ENCODE data around the gene CCDC150.

The CCDC150 gene

DNA sequence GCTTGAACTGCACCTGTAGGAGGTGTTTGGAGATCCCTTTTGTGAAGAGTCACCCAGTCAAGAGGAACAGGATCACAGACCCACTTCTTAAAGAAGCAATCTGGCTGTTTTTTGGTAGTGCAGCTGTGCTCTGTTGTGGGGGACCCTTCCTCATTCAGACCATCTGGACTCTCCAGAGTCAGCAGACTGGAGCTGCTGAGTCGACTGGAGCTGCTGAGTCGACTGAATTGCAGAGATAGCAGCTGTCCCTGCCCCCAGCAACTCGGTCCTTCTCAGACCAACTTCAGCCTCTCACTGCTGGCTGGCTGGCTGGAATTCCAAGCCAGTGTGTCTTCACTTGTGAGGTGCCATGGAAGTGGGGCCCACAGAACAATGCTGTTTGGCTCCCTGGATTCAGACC is 103.2 kb downstream of the CCDC150 start:
- no peaks in the 10 kb centered on the region for H3K27me3 ChIP-seq (replicated peaks; ENCODE audit: control insufficient read depth, insufficient read depth, low read length)
- no peaks in the 10 kb centered on the region; the same call in 1 of the 2 replicates for H3K36me3 ChIP-seq (ENCODE audit: control insufficient read depth, insufficient read depth, low read length)
- no peak for DNase-seq (ENCODE audit: extremely low read depth, insufficient read length)
- TF ChIP-seq, protein P1, sequence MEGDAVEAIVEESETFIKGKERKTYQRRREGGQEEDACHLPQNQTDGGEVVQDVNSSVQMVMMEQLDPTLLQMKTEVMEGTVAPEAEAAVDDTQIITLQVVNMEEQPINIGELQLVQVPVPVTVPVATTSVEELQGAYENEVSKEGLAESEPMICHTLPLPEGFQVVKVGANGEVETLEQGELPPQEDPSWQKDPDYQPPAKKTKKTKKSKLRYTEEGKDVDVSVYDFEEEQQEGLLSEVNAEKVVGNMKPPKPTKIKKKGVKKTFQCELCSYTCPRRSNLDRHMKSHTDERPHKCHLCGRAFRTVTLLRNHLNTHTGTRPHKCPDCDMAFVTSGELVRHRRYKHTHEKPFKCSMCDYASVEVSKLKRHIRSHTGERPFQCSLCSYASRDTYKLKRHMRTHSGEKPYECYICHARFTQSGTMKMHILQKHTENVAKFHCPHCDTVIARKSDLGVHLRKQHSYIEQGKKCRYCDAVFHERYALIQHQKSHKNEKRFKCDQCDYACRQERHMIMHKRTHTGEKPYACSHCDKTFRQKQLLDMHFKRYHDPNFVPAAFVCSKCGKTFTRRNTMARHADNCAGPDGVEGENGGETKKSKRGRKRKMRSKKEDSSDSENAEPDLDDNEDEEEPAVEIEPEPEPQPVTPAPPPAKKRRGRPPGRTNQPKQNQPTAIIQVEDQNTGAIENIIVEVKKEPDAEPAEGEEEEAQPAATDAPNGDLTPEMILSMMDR (IDR thresholded peaks at IDR 0.05; ENCODE audit: insufficient read depth, low read length, poor library complexity, severe bottlenecking), result no peak
- no peak overlapping the region for H3K4me3 ChIP-seq (replicated peaks; ENCODE audit: low read depth, low read length)

DNA sequence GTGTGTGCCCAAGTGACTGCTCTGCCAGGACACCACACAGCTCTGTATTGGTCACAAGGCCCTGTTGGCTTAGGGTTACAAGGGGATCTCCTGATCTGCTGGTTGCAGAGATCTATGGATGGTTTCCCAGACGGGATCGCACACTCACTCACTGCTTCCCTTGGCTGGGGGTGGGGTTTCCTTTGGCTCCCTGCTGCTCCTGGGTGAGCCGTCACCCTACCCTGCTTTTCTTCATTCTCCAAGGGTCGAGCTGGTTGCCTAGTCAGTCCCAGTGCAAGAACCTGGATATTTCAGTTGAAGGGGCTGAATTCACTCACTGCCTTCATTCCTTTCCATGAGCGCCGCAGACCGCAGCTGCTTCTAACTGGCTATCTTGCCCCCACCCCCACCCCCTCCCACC is 103.7 kb downstream of the CCDC150 start:
- H3K4me3 ChIP-seq (replicated peaks; ENCODE audit: low read depth, low read length), result no peak overlapping the region
- TF ChIP-seq, protein P1 (IDR thresholded peaks at IDR 0.05; ENCODE audit: insufficient read depth, low read length, poor library complexity, severe bottlenecking), result no peak
- H3K36me3 ChIP-seq (ENCODE audit: control insufficient read depth, insufficient read depth, low read length), result no peaks in the 10 kb centered on the region; the same call in 1 of the 2 replicates
- no peaks in the 10 kb centered on the region for H3K27me3 ChIP-seq (replicated peaks; ENCODE audit: control insufficient read depth, insufficient read depth, low read length)
- no peak for DNase-seq (ENCODE audit: extremely low read depth, insufficient read length)

DNA sequence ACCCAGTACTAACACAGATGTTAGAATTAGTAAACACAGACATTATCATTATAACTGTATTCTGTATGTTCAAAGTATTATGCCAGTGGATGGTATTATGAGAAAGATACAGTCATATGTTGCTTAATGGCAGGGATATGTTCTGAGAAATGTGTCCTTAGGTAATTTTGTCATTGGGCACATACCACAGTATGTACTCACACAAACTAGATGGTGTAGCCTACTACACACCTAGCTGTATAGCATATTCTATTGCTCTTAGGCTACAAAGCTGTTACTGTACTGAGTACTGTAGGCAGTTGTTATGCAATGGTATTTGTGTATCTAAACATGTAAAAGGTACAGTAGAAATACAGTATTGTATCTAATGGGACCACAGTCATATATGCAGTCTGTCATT is 106.2 kb downstream of the CCDC150 start:
- TF ChIP-seq, protein P1 (IDR thresholded peaks at IDR 0.05; ENCODE audit: insufficient read depth, low read length, poor library complexity, severe bottlenecking), result no peak
- Histone ChIP-seq H3K36me3 (ENCODE audit: control insufficient read depth, insufficient read depth, low read length) (no peaks in the 10 kb centered on the region; the same call in 1 of the 2 replicates), H3K4me3 (replicated peaks; ENCODE audit: low read depth, low read length) (no peak overlapping the region), H3K27me3 (replicated peaks; ENCODE audit: control insufficient read depth, insufficient read depth, low read length) (no peaks in the 10 kb centered on the region)
- no peak for DNase-seq (ENCODE audit: extremely low read depth, insufficient read length)

DNA sequence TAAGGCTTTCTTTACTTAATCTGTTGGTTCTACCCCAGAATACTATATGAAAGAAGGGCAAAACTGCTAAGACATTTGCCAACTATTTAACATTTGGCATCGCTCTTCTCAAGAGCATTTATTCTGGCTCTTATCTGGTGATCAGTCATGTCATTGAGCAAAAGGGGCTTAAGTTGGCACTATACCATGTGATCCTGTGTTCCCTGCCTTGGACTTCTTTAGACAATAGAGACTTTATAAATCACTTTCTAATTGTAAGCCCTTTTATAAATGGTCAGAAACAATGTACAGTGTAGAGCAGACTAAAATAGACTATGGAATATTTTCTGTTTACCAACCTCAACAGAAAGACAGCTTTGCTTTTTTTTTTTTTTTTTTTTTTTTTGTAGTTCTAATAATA is 107.9 kb downstream of the CCDC150 start:
- TF ChIP-seq, protein P1 (IDR thresholded peaks at IDR 0.05; ENCODE audit: insufficient read depth, low read length, poor library complexity, severe bottlenecking), result no peak
- Histone ChIP-seq H3K27me3 (replicated peaks; ENCODE audit: control insufficient read depth, insufficient read depth, low read length) (no peaks in the 10 kb centered on the region), H3K36me3 (ENCODE audit: control insufficient read depth, insufficient read depth, low read length) (no peaks in the 10 kb centered on the region; the same call in 1 of the 2 replicates), H3K4me3 (replicated peaks; ENCODE audit: low read depth, low read length) (no peak overlapping the region)
- no peak for DNase-seq (ENCODE audit: extremely low read depth, insufficient read length)

DNA sequence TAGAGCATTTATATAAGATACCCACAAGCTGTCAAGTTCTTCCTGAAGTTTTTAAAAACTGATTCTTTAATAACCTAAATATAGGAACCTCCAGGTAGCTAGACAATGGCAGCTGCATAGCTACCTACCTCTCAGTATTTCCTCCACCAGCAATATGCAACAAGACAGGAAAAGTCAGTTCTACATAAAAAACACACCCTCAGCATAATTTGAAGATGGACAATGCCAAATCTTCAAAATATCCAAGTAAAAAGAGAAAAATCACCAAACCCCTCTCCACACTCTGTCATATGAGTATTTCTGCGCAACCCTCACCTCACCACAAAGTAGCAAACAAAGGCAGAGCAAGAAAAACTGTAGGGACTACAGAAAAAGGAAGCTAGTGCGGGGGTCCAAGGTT is 108.6 kb downstream of the CCDC150 start:
- DNase-seq (ENCODE audit: extremely low read depth, insufficient read length), result no peak
- Histone ChIP-seq H3K36me3 (ENCODE audit: control insufficient read depth, insufficient read depth, low read length) (no peaks in the 10 kb centered on the region), H3K4me3 (replicated peaks; ENCODE audit: low read depth, low read length) (no peak overlapping the region), H3K27me3 (replicated peaks; ENCODE audit: control insufficient read depth, insufficient read depth, low read length) (no peaks in the 10 kb centered on the region)
- TF ChIP-seq, protein P1 (IDR thresholded peaks at IDR 0.05; ENCODE audit: insufficient read depth, low read length, poor library complexity, severe bottlenecking), result no peak

DNA sequence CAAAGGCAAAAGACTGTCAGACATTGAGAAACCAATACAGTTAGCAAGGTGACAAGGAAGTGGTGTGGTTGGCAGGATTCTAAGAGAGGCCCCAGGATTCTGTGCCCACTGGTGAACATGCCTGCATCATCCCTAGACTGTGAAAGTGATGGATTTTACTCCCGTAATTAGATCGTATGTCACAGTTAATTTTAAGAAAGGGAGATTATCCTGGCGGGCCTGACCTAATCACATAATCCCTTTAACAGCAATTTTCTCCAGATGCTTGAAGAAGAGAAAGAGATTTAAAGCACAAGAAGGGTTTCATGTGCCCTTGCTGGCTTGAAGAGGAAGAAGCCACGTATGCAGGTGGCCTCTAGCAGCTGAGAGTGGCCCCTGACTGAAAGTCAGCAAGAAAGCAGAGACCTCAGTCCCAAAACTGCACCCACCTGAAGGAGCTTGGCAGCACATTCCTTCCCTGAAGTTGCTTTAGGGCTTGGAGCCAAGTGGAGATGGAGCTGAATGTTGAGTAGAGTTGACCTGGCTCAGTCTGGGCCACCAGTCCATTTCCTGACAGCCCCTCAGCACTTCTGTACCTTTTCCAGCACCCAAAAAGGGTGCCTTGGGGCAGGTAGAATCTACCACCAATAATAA is 110.9 kb downstream of the CCDC150 start:
- no peak for DNase-seq (ENCODE audit: extremely low read depth, insufficient read length)
- TF ChIP-seq, protein P1 (IDR thresholded peaks at IDR 0.05; ENCODE audit: insufficient read depth, low read length, poor library complexity, severe bottlenecking), result no peak
- Histone ChIP-seq H3K36me3 (ENCODE audit: control insufficient read depth, insufficient read depth, low read length) (no peaks in the 10 kb centered on the region), H3K4me3 (replicated peaks; ENCODE audit: low read depth, low read length) (no peak overlapping the region), H3K27me3 (replicated peaks; ENCODE audit: control insufficient read depth, insufficient read depth, low read length) (no peaks in the 10 kb centered on the region)

All from GM06990 (cell line).